Upper lobe of right lung (tissue), 1 donor: ENCODE results near the gene PIK3CD. TPM values are rescaled to one million over a fixed set of nuclear protein-coding genes. Genes with fewer than 3 reads are reported as not detected.
"Not testable (repeated sequence)": the region's sequence is repeated elsewhere in the genome, so short reads cannot be mapped to it uniquely, and the experiment has no call there.

Experiments used
- ATAC-seq: fragments of 200-7000 bp; cut with Tn5 transposase; one replicate; pipeline ENCODE4 v1.9.1; 2020; ENCODE audit warnings: mild to moderate bottlenecking, moderate library complexity
- DNase-seq: peaks from one replicate; pipeline ENCODE4 v3.0.0-alpha.2; 2020
- H3K27ac ChIP-seq: fragments of 200-600 bp; one replicate; pipeline ENCODE4 v1.8.0; 2022
- H3K27me3 ChIP-seq: fragments of 200-600 bp; one replicate; pipeline ENCODE4 v1.8.0; 2022; ENCODE audit warnings: mild to moderate bottlenecking
- H3K36me3 ChIP-seq: fragments of 200-600 bp; one replicate; pipeline ENCODE4 v1.8.0; 2022
- H3K4me1 ChIP-seq: fragments of 200-600 bp; one replicate; pipeline ENCODE4 v1.8.0; 2022
- H3K4me3 ChIP-seq: fragments of 200-600 bp; one replicate; pipeline ENCODE4 v1.8.0; 2022; ENCODE audit warnings: mild to moderate bottlenecking
- H3K9me3 ChIP-seq: fragments of 200-600 bp; one replicate; pipeline ENCODE4 v1.8.0; 2022
- intact Hi-C: fragments of 100-400 bp; cut with DNase I; formaldehyde crosslinking; loops from one replicate; pipeline ENCODE4 v1.11.0; 2022
- total RNA-seq: library from RNA; stranded (reverse); fragmentation: NEBNext Ultra II Directional; extraction: Animal tissue kit (Norgen Biotek cat#: 25700); gene quantifications from one replicate; pipeline ENCODE4 v1.2.1, GENCODE V29; 2021
- TF ChIP-seq, protein P1 (sequence below): fragments of 200-600 bp; IDR thresholded peaks from one replicate; pipeline ENCODE4 v1.8.0; 2022; ENCODE audit warnings: antibody characterized with exemption
- donor health status: DM: no; HTN: yes; CAD: no; lungs with severe emphysema.

The PIK3CD gene
- total RNA-seq, 1 donor from 2014 or later = 18.2 TPM

DNA sequence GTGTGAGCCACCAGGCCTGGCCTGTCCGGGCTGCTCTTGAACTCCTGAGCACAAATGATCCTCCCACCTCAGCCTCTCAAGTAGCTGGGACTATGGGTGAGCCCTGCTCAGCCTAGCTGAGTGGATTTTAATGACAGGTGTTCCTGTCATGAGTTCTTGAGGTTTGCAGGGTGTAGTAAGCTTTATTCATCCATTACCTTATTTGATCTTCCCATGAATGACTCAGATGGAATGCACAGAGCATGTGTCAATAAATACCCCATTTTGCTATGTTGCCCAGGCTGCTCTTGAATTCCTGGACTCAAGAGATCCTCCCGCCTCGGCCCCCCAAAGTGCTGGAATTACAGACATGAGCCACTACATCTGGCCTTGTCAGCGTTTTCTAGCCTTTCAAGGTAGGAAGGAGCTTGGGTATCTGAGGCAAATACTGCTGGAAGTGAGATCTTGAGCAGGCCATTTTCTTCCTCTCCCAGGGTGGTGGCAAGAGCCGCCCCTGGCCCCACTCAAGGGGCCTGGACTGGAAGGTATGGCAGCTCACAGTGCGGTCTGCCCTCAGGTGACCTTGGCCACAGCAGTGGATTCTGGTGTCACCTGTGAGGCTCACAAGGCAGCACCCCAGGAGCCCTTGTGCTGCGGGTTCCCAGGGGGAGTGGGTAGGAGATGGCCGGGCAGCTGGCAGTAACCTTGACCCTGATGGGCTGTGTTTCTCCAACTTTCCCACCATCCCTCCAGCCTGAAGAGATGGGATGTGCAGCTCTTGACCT lies 20.0 kb downstream of the PIK3CD start:
- no peaks in the 10 kb centered on the region for H3K4me1 ChIP-seq
- TF ChIP-seq, protein P1, sequence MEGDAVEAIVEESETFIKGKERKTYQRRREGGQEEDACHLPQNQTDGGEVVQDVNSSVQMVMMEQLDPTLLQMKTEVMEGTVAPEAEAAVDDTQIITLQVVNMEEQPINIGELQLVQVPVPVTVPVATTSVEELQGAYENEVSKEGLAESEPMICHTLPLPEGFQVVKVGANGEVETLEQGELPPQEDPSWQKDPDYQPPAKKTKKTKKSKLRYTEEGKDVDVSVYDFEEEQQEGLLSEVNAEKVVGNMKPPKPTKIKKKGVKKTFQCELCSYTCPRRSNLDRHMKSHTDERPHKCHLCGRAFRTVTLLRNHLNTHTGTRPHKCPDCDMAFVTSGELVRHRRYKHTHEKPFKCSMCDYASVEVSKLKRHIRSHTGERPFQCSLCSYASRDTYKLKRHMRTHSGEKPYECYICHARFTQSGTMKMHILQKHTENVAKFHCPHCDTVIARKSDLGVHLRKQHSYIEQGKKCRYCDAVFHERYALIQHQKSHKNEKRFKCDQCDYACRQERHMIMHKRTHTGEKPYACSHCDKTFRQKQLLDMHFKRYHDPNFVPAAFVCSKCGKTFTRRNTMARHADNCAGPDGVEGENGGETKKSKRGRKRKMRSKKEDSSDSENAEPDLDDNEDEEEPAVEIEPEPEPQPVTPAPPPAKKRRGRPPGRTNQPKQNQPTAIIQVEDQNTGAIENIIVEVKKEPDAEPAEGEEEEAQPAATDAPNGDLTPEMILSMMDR = no peak
- no peak overlapping the region for H3K4me3 ChIP-seq
- intact Hi-C loops = no loop called here
- DNase-seq = no peak
- peaks cover 5% of the 10 kb centered on the region for H3K36me3 ChIP-seq
- H3K9me3 ChIP-seq = no peaks in the 10 kb centered on the region
- peak; percentile 91 for ATAC-seq
- no peak overlapping the region for H3K27ac ChIP-seq
- H3K27me3 ChIP-seq = no peaks in the 10 kb centered on the region

DNA sequence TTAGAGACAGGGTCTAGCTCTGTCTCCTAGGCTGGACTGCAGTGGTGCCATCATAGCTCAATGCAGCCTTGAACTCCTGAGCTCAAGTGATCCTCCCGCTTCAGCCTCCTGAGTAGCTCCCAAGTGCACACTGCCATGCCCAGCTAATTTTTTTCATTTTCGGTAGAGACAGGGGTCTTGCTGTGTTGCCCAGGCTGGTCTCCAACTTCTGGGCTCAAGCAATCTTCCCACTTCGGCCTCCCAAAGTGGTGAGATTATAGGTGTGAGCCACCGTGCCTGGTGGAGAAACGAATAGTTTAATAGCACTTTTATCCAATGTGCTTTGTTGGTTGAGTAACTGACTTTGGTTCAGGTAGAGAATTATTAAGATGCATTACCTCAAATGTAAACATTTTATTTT lies 20.9 kb downstream of the PIK3CD start:
- Histone ChIP-seq H3K9me3 (no peaks in the 10 kb centered on the region), H3K4me3 (no peak overlapping the region), H3K27me3 (no peaks in the 10 kb centered on the region), H3K4me1 (no peaks in the 10 kb centered on the region), H3K27ac (no peak overlapping the region), H3K36me3 (peaks cover 5% of the 10 kb centered on the region)
- TF ChIP-seq, protein P1 = no peak
- DNase-seq (no peak), ATAC-seq (no peak)
- intact Hi-C loops = no loop called here

DNA sequence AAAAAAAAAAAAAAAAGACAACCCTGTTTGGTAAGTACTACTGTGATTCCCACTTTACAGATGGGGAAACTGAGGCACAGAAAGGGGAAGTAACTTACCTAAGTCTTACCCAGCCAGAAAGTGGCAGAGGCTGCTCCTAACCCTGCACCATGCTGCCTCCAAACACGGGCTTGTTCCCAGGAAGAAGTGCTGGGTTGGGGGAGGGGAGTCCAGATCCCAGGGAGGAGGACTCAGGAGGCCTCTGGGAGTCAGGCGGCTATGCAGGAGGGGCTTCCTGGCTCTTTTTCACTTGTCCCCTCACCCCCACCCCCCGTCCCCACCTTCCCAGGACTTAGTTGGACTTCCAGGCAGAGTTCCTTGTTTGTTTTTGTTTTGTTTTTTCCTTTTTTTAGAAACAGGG lies 23.9 kb downstream of the PIK3CD start:
- TF ChIP-seq, protein P1 = no peak
- DNase-seq = no peak
- intact Hi-C loops = no loop called here

DNA sequence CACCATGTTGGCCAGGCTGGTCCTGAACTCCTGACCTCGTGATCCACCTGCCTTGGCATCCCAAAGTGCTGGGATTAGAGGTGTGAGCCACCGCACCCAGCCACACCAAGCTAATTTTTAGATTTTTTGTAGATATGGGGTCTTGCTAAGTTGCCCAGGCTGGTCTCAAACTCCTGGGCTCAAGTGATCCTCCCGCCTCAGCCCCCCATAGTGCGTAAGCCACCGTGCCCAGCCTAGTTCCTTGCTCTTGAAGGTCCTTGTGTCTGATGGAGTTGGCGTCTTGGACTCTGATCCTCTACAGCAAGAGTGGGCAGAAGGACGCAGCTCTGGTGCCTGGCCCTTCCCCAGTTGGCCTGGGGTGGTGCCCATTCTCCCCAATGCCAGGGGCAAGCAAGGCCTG lies 24.6 kb downstream of the PIK3CD start:
- H3K27me3 ChIP-seq, ATAC-seq, H3K4me1 ChIP-seq, H3K27ac ChIP-seq, H3K9me3 ChIP-seq, DNase-seq, H3K36me3 ChIP-seq, intact Hi-C loops, H3K4me3 ChIP-seq: not testable (repeated sequence)

More for the DNA sequence above, 23.9 kb downstream of the PIK3CD start:
- ATAC-seq = no peak
- Histone ChIP-seq H3K4me1 (no peaks in the 10 kb centered on the region), H3K9me3 (no peaks in the 10 kb centered on the region), H3K36me3 (peaks cover 5% of the 10 kb centered on the region), H3K27ac (no peak overlapping the region), H3K27me3 (no peaks in the 10 kb centered on the region), H3K4me3 (no peak overlapping the region)

DNA sequence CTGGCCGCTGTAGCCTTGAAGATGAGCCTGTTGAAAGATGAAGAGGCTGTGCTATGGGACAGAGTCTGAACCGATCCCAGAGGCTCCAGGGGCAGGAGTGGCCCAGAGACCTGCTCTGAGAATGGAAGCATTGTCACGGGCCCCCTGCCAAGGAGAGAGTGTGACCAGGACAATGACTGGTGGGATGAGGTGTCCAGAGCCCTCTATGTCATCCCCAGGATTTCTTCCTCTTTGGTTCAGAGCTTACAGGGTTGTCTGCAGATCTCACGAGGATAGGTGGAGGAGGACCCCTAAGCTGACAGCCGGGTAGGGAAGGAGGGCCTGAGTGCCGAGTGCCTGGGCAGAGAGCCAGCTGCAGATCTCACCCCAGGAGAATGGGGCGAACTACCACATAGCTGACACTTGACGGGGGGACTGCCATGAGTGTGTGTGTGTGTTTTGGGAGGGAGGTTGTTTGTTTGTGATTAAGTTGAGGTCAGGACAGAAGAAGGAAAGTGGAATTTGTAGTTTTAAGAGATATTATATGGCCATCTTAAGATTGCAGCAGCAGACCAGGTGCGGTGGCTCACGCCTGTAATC lies 25.4 kb downstream of the PIK3CD start:
- peak; percentile 58 for ATAC-seq
- TF ChIP-seq, protein P1 = no peak
- peaks cover 5% of the 10 kb centered on the region for H3K36me3 ChIP-seq
- no peak overlapping the region for H3K27ac ChIP-seq
- H3K9me3 ChIP-seq = no peaks in the 10 kb centered on the region
- DNase-seq = no peak
- no peaks in the 10 kb centered on the region for H3K4me1 ChIP-seq
- H3K27me3 ChIP-seq = no peaks in the 10 kb centered on the region
- H3K4me3 ChIP-seq = no peak overlapping the region
- intact Hi-C loops = no loop called here

DNA sequence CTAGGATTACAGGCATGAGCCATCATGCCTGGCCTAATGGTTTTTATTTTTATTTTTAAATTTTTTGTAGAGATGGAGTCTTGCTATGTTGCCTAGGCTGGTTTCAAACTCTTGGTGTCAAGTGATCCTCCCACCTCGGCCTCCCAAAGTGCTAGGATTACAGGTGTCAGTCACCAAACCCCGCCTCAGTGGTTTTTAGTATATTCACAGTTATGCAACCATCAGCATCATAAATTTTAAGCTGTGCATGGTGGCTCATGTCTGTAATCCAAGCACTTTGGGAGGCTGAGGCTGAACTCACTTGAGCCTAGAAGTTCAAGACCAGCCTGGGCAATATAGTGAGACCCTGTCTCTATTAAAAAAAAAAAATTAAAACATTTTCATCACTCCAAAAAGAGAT lies 28.6 kb downstream of the PIK3CD start:
- Histone ChIP-seq H3K4me3 (no peak overlapping the region), H3K27me3 (no peaks in the 10 kb centered on the region), H3K4me1 (no peaks in the 10 kb centered on the region), H3K27ac (no peak overlapping the region), H3K9me3 (no peaks in the 10 kb centered on the region), H3K36me3 (no peaks in the 10 kb centered on the region)
- DNase-seq (no peak), ATAC-seq (no peak)
- TF ChIP-seq, protein P1 = no peak
- intact Hi-C loops = no loop called here
